G401.6 (cell line): ENCODE measurements around the gene PLPP3.

Experiments
- FAIRE-seq: peaks from 2 replicates; lab custom pipeline; 2012; peaks lifted over from hg19 to GRCh38; lab: Jason Lieb, UNC

The PLPP3 gene

DNA sequence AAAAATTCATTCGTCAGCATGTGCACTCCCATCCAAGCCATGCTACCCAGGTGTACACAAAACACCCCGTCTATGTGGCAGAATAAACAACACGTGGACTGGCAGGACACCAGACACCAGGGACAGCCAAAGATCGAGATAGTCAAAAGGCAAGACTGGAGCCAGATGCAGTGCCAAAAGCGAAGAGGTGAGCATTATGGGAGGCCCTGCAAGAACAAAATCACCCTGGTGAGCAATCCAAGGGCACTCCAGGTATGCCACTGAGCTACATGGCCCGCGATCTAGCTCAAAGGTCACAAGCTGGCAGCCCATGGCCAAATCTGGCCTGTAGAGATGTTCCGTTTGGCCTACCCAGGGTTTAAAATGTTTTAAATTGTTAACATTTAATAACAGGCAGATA is 33.7 kb downstream of the PLPP3 start:
- no peak for FAIRE-seq

DNA sequence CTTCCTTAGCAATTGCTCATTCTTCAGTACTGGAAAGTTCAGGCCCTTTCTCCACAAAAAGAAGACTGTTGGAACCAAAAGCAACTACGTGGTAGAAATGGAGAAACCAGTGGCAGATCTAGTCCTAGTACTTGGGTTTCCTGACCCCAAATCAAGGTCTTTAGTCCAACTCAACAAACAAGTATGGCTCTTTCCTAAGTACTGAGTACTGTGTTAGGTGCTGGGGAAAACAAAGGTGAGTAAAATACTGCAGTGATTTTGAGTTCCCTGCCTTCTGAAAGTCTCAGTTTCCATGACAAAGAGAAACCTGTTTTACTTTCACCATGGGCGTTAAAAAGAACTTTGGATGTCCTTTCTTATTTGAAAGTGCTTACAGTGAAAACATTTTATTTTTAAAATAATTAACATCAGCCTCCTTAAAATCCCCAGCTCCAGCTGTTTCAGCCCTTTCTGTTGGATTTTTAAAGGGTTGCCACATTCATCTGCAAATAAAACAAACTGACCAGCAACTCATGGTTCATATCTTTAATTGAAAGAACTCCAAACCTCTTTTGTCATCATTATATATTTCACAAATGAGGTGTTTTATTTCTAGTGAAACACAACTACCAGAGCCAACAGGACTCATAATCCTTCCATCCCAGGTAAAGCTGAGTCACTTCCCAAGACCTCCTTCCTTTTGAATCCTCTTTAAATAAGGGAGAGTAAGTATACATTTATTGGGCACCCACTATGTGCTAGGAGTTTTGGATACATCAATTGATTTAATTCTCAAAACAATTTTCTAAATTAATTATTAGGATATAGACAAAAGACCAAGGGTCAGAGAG is 35.4 kb downstream of the PLPP3 start:
- FAIRE-seq: no peak

DNA sequence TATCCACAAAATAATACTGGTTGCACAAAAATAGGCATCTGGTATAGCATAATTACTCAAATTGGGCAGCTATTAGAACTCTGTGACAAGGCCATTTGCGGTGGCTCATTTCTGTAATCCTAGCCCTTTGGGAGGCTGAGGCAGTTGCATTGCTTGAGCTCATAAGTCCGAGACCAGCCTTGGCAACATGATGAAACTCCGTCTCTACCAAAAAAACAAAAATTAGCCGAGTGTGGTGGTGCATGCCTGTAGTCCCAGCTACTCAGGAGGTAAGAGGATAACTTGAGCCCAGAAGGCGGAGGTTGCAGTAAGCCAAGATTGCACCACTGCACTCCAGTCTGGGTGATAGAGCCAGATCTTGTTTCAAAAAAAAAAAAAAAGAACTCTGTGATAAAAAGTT is 36.7 kb downstream of the PLPP3 start:
- no peak for FAIRE-seq

DNA sequence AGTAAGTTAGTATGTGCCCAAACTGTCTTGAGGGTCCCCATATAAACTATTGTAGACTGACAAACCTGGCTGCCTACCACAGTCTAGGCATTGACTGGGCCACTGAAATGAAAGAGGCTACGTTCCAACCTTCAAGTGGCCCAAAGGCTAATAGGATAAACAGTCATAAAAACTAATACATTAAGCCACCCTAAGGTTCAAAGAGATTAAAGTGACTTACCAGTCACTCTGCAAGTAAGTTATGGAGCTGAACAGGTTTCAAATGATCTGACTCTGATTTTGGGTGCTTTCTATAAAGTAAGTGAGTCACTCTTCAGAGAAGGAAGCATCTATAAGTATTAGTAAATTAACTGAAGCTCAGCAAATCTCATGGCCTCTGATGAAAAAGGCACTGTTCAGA is 38.0 kb downstream of the PLPP3 start:
- no peak for FAIRE-seq

DNA sequence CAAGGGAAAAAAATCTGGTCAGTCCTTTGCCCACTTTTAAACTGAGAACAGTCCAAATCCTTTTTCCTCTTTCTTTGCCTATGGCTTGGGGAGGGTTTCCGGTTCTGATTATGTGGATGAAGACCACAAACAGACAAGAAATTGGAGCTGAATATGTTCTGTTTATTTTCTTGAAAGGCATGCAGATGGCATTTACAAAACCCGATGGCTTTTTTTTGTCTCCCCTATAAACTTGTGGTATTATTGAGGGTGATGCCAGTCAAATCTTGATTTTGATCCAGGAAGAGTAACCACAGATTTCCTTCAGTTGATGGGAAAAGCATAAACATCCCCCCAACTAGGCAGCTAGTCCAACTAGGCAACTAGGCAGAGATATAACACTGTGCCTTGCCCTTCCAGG is 38.9 kb downstream of the PLPP3 start:
- no peak for FAIRE-seq

DNA sequence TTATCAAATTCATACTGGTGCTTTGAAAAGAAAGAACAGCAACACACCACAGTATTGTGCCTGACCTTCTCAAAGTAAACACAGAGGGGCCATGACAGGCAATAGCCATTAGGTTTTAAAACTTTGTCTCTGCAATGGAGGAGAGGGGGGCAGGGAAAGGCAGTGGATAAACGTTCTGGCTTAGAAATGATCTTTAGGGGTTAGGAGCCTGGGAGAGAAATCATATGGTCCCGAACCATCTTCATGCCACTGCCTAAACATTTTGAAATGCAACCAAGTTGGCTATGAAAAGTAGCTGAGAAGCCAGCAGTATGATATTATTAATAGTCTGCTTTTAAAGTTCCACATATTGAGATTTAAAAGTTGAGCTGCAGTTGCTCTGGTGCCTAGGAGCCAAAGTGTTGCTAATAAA is 39.8 kb downstream of the PLPP3 start:
- no peak for FAIRE-seq

DNA sequence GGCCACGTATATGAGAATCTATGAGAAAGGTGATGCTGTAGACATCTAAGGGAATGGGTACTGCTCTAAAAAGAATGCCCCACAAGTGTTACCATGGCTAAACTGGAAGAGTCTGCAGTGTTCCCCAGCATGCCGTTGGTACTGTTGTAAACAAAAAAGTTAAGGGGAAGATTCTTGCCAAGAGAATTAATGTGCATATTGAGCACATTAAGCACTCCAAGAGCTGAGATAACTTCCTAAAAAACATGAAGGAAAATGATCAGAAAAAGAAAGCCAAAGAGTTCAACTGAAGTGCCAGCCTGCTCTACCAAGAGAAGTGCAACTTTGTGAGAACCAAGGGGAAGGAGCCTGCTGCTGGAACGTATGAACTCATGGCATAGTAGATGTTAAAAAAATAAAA is 40.8 kb downstream of the PLPP3 start:
- no peak for FAIRE-seq

DNA sequence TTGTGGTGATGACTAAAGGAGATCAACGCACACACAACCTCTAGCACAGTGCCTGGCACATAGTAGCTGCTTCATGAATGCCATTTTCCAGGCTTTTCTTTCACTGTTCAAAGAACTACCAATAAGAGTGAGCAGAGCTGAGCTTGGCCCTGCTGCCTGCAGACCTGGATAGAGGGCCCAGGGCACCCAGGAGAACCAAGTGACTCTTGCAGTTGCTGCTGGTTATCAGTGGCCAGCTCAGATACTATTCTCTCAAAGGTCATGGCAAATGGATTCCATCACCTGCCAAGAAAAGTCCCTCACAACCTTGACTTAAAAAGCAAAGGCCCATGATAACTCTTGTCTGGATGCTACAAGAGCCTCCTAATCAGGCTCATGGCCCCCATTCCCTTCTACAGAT is 41.7 kb downstream of the PLPP3 start:
- no peak for FAIRE-seq

DNA sequence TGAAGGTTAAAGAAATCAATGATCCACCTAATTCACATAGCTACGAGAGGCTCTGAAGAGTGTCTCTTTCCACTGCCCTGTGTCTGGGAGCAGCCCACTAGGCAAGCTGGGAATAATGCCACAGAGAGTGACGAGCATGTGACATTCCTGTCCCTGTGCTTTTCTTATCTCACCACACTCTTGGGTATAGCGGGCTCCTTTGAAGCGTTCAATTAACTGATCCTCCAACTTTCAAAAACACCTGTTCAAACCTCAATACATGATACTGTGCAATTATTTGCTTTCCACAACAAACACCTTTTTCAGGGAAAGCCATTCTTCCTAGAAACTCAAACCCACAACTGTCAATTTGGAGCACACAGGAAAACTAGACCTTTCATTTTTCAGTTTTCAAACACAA is 43.4 kb downstream of the PLPP3 start:
- no peak for FAIRE-seq

DNA sequence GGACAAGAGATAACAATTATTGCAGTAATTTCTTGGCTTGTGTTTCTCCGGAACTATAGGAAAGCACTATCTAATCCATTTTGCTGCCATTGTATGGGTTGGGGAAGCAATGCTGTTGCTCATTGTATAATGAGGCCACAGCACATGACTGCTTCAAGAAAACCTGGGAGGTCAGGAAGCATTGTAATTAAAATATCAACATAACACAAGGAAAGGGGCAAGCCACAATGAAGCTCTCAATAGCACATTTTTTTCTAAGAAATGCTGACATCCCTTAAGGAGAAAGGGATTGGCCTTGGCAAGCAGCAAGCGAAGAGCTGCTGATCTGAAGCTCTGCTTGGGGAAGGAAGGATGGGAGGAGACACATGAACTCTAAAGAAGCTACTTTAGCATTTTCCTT is 44.0 kb downstream of the PLPP3 start:
- FAIRE-seq: no peak

DNA sequence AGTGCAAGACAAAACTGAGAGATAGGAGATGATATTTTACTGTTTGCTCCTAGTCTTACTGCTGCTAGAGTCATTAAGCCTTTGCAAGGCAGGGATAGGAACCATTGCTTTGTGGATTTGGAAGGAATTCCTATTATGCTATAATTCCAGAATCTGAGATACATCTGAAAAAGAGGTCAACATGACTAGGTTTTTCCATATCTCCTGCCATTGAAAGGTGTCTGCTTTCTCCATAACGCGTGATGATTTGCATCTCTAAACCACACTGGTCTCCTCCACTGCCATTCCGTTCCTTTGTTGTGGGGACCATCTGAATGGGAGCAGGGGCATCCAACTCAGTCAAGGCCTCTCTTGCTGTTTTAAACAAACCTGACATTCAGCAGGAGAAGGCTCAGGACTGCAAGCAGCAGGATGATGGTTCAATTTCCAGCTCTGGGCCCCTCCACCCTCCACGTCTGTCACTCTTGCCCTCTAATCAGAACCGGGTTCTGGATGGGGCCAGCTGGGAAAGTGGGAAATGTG is 45.2 kb downstream of the PLPP3 start:
- no peak for FAIRE-seq

DNA sequence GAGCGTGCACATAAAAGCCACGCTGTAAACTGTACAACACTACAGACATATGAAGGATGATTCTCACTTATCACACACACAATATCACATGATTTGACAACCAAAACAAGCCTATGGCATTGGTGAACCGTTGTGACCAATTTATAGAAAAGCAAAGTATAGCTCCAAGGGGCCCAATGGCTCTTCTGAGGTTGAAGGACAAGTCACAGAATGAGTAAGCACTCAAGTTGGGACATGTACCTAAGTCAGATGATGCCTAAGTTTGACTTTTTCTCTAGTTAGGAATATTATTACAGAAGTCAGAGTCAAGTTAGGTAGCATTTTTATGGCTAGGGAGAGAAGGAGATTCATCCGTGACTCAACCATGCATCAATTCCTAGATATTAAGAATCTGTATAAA is 45.7 kb downstream of the PLPP3 start:
- no peak for FAIRE-seq

DNA sequence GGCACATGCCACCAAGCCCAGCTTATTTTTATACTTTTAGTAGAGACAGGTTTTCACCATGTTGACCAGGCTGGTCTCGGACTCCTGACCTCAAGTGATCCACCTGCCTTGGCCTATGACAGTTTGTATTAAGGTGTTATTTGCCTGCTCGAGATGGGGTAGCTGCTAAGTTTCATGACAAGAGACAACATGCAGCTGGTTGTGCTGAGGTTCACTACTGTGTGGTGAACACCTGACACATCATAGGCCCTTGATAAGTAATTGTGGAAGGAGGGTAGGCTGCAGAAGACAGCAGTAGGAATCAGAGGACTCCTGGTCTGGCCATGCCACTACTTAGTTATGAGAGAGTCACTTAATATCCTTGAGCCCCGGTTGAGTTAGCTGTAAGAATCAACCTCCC is 46.2 kb downstream of the PLPP3 start:
- no peak for FAIRE-seq

DNA sequence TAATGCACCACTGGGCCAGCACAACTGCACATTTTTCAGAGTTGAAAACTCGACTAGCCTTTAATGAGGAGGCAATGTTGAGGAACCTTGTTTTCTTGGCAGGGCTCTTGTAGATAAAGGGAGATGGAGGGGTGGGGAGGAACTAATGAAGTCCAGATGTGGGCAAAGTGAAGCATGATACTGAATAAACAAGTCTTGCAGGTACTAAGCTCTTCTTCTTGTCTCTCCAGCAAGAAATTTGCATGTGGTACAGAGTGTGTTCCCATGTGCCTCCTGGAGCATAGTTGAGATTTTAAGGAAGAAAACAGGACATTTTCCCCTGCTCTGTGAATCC is 47.0 kb downstream of the PLPP3 start:
- no peak for FAIRE-seq

DNA sequence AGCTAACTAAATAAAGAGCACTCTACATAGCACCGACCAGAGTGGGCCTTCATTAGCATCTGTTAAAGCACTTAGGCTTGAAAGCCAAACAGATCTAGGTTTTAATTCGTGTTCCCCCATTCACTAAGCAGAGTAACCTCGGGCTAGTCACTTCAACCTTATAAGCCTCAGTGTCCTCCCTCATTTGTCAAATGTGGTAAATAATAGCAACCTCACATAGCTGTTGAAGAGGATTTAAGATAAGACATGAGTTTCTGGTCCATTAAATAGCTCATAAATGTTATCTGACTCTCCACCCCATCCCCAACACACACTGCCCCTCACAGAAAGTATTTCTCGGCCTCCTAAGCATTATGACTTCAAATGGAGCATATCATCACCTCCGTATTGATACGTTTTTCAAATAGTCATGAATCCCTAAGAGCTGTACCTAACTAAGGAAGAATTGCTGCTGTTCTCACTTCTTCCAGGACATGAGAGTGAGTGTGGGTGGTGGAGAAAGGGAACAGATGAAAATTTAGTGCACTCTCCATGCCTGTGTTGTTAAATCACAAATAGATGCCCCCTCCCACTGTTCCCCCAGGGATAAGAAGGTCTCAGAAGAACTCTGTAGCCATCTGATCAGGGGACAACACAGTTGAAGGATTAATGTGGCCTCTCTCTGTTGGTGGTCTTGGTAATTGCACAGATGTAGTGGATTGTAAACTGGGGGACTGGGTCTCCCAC is 47.6 kb downstream of the PLPP3 start:
- FAIRE-seq: no peak

DNA sequence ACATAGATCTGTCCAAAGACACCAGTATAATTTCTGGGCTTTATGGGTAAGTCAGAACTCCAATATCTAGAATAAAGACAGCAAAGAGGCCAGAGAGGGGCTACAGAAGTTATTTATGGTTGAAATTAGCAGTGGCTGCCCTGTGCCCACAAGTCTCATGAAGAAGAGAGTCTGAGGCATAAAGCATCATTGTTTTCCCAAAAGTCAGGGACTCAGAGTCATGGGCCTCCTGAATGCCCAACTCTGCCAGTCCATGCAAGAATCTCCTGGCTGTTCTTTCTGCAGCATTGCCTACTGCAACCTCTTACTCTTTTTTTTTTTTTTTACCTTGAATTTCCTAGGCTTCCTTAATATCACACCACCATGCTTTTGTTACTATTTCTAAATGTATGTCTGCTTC is 49.6 kb downstream of the PLPP3 start:
- no peak for FAIRE-seq

DNA sequence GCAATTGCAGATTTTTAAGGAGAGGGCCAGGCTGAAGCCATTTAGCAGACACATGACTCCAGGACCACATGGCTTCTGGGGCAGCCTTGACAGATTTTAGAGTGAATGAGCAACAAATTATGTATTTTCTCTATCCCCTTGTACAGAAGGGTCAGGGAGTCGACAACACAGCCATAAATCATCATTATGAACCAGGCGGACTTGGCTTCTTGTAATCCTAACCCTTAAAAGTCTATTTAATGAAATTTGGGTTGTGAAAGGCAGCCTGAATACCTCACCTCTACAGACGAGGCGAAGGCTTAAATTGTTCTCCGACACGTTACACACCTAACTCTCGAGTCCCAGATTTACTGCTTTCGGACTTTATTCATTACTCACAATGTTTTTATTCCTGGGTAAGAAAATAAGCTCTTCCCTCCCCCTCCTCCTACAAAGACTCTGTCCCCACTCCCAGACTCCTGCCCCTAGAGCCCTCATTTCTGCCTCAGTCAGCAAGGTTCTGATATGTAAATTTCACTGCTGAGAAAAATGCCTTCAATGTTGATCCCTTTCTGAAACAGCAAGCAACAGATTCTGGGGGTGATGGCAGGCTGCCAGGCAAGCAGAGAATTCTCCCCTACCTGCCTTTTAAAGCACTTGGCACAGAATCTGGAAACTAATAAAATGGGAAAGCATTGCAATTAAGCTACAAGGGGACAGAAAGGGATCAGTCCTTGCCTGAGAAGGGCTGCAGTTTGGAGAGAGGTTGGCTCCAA is 51.6 kb downstream of the PLPP3 start:
- FAIRE-seq: no peak

DNA sequence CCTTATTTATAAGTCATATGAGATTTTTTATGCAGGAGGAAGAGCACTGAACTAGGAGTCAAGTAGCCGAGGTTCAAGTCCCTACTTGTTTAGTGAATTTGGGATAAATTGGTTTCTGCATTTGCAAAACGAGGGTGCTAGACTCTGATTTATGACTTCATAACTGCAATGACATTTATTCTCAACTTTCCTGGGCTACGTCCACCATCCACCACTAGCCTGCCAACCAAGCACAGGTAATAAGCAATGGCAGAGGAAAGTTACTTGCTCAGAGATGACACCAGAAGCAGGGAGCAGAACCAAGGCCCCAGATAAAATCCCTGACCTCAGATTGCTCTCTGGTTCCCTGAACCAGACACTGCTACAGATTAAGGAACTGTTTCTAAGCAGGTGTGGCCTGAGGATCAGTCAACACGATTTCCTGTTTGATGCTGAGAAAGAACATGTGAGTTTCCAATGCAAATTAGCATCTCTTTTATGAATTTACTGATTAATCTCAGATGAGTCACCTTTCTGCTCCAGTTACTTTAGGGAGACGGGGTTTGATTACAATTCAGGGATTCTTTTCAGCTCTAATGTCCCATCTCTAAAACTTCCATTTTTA is 52.7 kb downstream of the PLPP3 start:
- no peak for FAIRE-seq

DNA sequence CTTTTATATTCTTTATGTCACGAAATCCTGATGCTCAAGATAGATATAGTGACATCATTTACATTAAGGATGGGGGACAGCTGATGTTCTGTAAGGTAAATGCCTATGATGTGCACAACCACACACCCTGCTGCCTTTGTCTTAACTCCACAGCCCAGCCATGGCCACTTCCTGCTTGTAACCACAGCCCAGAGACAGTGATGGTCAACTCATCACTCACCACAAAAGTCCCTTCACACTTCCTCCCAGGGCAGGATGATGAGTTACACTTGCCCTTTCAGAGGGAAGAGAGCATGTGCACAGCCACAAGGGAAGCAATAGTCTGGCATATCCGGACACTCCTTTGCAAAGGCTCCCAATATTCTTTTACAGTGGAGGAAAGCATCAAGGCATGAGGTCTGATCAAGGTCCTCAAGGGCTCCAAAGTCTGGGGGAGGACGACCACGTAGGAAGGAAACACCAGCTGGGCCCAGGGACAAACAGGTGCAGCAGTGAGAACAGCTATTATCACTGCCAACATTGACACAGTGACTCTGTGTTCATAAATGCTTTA is 53.8 kb downstream of the PLPP3 start:
- no peak for FAIRE-seq

DNA sequence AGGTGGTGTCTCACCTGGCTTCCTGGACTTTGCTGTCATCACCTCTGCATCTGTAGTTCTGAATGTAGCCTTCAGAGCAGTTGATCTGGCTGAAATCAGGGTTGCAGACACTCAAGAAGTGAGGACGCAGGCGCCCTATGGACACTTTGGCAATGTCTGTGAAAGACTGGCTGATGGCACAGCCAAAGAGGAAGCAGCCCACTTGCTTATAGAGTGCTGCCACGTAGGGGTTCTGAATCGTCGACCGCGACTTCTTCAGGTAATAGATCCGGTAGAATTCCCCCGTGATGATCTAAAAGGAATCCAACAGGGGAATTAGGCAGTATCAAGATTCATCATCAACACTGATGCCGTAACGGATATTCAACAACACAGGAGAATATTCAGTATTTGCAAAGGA is 55.1 kb downstream of the PLPP3 start:
- no peak for FAIRE-seq

DNA sequence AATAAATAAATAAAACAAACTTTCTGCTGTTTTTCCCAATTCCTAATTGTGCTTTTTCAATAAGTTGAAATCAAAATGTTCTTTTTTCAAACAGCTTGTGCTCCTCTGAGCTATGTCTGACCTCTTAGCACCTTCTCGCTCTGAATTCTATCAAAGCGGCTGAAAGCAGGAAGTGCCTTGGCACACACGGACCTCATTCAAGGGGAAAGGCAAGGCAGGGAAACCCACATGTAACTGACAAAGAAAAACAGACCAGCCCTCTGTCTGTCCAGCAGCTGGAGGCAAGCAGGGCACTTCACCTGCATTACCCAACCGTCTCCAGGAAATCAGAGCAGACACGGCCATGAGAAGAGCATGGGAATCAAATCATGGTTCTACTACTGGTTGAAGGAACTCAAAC is 56.7 kb downstream of the PLPP3 start:
- no peak for FAIRE-seq

DNA sequence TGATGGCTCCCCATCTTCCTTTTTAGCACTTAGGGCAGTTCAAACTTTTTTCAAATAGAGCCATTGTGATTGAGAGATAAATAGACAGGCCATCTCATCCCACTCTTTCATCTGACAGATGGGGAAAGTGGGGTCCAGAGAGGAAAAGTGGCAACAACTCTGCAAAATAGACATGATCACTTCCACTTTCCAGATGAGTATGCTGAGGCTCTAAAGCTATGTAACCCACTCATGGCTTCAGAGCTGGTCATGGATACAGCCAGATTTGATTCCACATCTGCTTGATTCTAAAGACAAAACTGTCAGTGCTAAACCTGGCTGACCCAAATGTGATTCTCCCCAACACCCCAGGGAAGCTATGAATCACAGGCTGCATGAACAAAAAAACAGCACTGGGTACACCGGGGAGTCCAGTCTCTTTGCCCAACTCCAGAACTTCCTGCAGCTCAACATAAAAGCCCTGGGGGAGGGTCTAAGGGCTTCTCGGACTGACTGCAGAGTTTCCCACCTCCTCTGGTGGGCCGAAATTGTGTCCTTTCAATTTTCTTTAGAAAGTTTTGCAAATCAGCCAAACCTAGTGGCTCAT is 59.3 kb downstream of the PLPP3 start:
- FAIRE-seq: no peak
